MM.1S (cell line): ENCODE data around the gene SOD1.

Source experiments
- DNase-seq: peaks from one replicate; pipeline ENCODE4 v3.0.0-alpha.2; 2015
- H2AFZ ChIP-seq: fragments of 300-600 bp; sonication (generic); 2 replicates; pipeline ENCODE4 v1.6.0; 2016; ENCODE audit warnings: antibody characterized with exemption, low read length
- H3F3A ChIP-seq: fragments of 300-600 bp; sonication (generic); 2 replicates; pipeline ENCODE4 v1.6.1; 2016; ENCODE audit warnings: mild to moderate bottlenecking, antibody characterized with exemption, low read length, moderate library complexity, mixed read lengths; ENCODE audit not compliant: insufficient read depth
- H3K27ac ChIP-seq: fragments of 300-600 bp; sonication (generic); 2 replicates; pipeline ENCODE4 v1.5.1; 2016; ENCODE audit warnings: mild to moderate bottlenecking, low read length
- H3K27me3 ChIP-seq: fragments of 300-600 bp; sonication (generic); replicated peaks from 2 replicates; pipeline ENCODE4 v1.6.0; 2016; ENCODE audit warnings: low read length; ENCODE audit not compliant: insufficient read depth
- H3K36me3 ChIP-seq: fragments of 300-600 bp; sonication (generic); replicated peaks from 2 replicates; pipeline ENCODE4 v1.6.1; 2016; ENCODE audit warnings: mild to moderate bottlenecking, low read length, mixed read lengths; ENCODE audit not compliant: insufficient read depth
- H3K4me1 ChIP-seq: fragments of 300-600 bp; sonication (generic); 2 replicates; pipeline ENCODE4 v1.6.1; 2016; ENCODE audit warnings: low read length, mixed read lengths
- H3K4me2 ChIP-seq: fragments of 300-600 bp; sonication (generic); 2 replicates; pipeline ENCODE4 v1.6.0; 2016; ENCODE audit warnings: low read depth, low read length
- H3K4me3 ChIP-seq: fragments of 300-600 bp; sonication (generic); 2 replicates; pipeline ENCODE4 v1.5.1; 2016; ENCODE audit warnings: low read length, mixed read lengths
- H3K79me2 ChIP-seq: fragments of 300-600 bp; sonication (generic); 2 replicates; pipeline ENCODE4 v1.6.1; 2016; ENCODE audit warnings: mixed run types, low read length, mixed read lengths
- H3K9ac ChIP-seq: fragments of 300-600 bp; sonication (generic); 2 replicates; pipeline ENCODE4 v1.6.1; 2016; ENCODE audit warnings: low read length, mixed read lengths
- H3K9me2 ChIP-seq: fragments of 300-600 bp; sonication (generic); replicated peaks from 2 replicates; pipeline ENCODE4 v1.6.1; 2016; ENCODE audit warnings: mild to moderate bottlenecking, low read length, mixed read lengths; ENCODE audit not compliant: insufficient read depth
- H3K9me3 ChIP-seq: fragments of 300-600 bp; sonication (generic); replicated peaks from 2 replicates; pipeline ENCODE4 v1.6.1; 2016; ENCODE audit warnings: mild to moderate bottlenecking, low read length, mixed read lengths; ENCODE audit not compliant: insufficient read depth
- H4K20me1 ChIP-seq: fragments of 300-600 bp; sonication (generic); 2 replicates; pipeline ENCODE4 v1.6.1; 2016; ENCODE audit warnings: mild to moderate bottlenecking, low read length, moderate library complexity, mixed read lengths; ENCODE audit not compliant: insufficient read depth
- EZH2 ChIP-seq: fragments of 300-600 bp; sonication (generic); optimal IDR thresholded peaks from 2 replicates; pipeline ENCODE3; 2017; ENCODE audit warnings: low read depth, mild to moderate bottlenecking, antibody characterized with exemption, low read length, mixed read lengths
- EZH2phosphoT487 ChIP-seq: fragments of 300-600 bp; sonication (generic); IDR thresholded peaks from 2 replicates; pipeline ENCODE4 v1.6.1; 2018; ENCODE audit warnings: antibody characterized with exemption, low read length
- TF ChIP-seq, protein P1 (sequence below): fragments of 300-600 bp; sonication (generic); IDR thresholded peaks from 2 replicates; pipeline ENCODE4 v1.5.1; 2016; ENCODE audit warnings: antibody characterized with exemption, low read length, mixed read lengths

SOD1 gene

GRCh38 chr21:31656199-31657095 is 3.0 kb upstream of the SOD1 start:
- no peak for DNase-seq
- no peaks in the 10 kb centered on the region for H3K9me2 ChIP-seq
- H3K27me3 ChIP-seq, result no peaks in the 10 kb centered on the region
- no peaks in the 10 kb centered on the region for H4K20me1 ChIP-seq
- H3K36me3 ChIP-seq, result peaks cover under 1% of the 10 kb centered on the region; the same call in 1 of the 2 replicates
- H3F3A ChIP-seq, result peaks cover 4% of the 10 kb centered on the region
- no peaks in the 10 kb centered on the region for H3K9me3 ChIP-seq
- H3K27ac ChIP-seq, result no peak overlapping the region
- no peak overlapping the region for H3K4me2 ChIP-seq
- H2AFZ ChIP-seq, result no peak overlapping the region
- H3K9ac ChIP-seq, result no peak overlapping the region
- TF ChIP-seq EZH2phosphoT487 (no peak), EZH2 (no peak)
- TF ChIP-seq, protein P1, sequence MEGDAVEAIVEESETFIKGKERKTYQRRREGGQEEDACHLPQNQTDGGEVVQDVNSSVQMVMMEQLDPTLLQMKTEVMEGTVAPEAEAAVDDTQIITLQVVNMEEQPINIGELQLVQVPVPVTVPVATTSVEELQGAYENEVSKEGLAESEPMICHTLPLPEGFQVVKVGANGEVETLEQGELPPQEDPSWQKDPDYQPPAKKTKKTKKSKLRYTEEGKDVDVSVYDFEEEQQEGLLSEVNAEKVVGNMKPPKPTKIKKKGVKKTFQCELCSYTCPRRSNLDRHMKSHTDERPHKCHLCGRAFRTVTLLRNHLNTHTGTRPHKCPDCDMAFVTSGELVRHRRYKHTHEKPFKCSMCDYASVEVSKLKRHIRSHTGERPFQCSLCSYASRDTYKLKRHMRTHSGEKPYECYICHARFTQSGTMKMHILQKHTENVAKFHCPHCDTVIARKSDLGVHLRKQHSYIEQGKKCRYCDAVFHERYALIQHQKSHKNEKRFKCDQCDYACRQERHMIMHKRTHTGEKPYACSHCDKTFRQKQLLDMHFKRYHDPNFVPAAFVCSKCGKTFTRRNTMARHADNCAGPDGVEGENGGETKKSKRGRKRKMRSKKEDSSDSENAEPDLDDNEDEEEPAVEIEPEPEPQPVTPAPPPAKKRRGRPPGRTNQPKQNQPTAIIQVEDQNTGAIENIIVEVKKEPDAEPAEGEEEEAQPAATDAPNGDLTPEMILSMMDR, result no peak
- peaks cover 18% of the 10 kb centered on the region for H3K79me2 ChIP-seq
- H3K4me1 ChIP-seq, result peaks cover 7% of the 10 kb centered on the region
- H3K4me3 ChIP-seq, result no peak overlapping the region

DNA sequence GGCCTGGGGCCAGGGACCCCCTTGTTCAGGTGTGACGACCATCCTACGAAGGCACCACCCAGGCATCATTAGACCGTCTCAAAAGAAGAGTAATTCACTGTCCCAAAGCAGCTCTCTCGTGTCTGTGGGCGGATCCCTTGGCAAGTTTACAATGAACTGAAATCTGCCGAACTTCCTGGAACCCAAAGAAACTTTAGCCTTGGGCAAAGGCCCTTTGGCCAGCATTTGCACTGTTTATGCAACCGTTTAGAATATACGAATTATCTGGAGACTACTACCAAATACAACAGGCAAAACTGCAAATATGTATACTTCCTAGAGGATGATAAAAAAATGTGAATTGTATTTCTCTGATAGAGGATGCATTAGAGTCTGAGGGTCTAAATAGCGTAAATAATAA is 1.4 kb upstream of the SOD1 start:
- Histone ChIP-seq H3K27ac (no peak overlapping the region), H3K4me1 (peaks cover 16% of the 10 kb centered on the region), H3K9me3 (no peaks in the 10 kb centered on the region), H3K36me3 (peaks cover 9% of the 10 kb centered on the region; the same call in 1 of the 2 replicates), H3K4me3 (no peak overlapping the region), H3K27me3 (no peaks in the 10 kb centered on the region), H3K4me2 (no peak overlapping the region), H3K9ac (no peak overlapping the region), H4K20me1 (peaks cover 7% of the 10 kb centered on the region; the same call in 1 of the 2 replicates), H3K9me2 (no peaks in the 10 kb centered on the region), H3K79me2 (peaks cover 34% of the 10 kb centered on the region), H3F3A (peaks cover 4% of the 10 kb centered on the region), H2AFZ (no peak overlapping the region)
- TF ChIP-seq EZH2 (no peak), EZH2phosphoT487 (no peak)
- TF ChIP-seq, protein P1, result no peak
- DNase-seq, result no peak

DNA sequence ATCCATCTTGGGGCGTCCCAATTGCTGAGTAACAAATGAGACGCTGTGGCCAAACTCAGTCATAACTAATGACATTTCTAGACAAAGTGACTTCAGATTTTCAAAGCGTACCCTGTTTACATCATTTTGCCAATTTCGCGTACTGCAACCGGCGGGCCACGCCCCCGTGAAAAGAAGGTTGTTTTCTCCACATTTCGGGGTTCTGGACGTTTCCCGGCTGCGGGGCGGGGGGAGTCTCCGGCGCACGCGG is 282 bp upstream of the SOD1 start:
- Histone ChIP-seq H3K9me2 (no peaks in the 10 kb centered on the region), H3K4me3 (peak overlapping the region; percentile 92), H3K9ac (peak overlapping the region; percentile 30; the same call in 1 of the 2 replicates), H2AFZ (peak overlapping the region; percentile 91), H3K27me3 (no peaks in the 10 kb centered on the region), H3F3A (peaks cover 4% of the 10 kb centered on the region), H4K20me1 (peaks cover 14% of the 10 kb centered on the region; the same call in 1 of the 2 replicates), H3K36me3 (peaks cover 9% of the 10 kb centered on the region; the same call in 1 of the 2 replicates), H3K79me2 (peaks cover 45% of the 10 kb centered on the region), H3K4me1 (peaks cover 16% of the 10 kb centered on the region), H3K4me2 (peak overlapping the region; percentile 69), H3K9me3 (no peaks in the 10 kb centered on the region), H3K27ac (peak overlapping the region; percentile 35; the same call in 1 of the 2 replicates)
- DNase-seq, result no peak
- no peak for TF ChIP-seq EZH2phosphoT487
- TF ChIP-seq EZH2, result no peak
- TF ChIP-seq, protein P1, result no peak
